Right lobe of liver (tissue), 6 donors: ENCODE results near the gene CCNQ. TPM values are rescaled to one million over a fixed set of nuclear protein-coding genes. Genes with fewer than 3 reads are reported as not detected.
A peak's percentile ranks its signal among the peaks of the same experiment; 100 is the strongest.

Experiments used
- ATAC-seq, 4 donors: fragments of 200-7000 bp; cut with Tn5 transposase; one replicate each; pipeline ENCODE4 v1.9.1; 2020; ENCODE audit warnings: mild to moderate bottlenecking in 4 of 4, moderate library complexity in 4 of 4
- DNase-seq, 3 donors: peaks; one replicate each; pipeline ENCODE4 v3.0.0-alpha.2; 2020
- H3K27ac ChIP-seq, 3 donors: fragments of 200-600 bp; one replicate each; pipeline ENCODE4 v1.8.0; 2022
- H3K27me3 ChIP-seq, 2 donors: fragments of 200-600 bp; one replicate each; pipeline ENCODE4 v1.8.0; 2022
- H3K36me3 ChIP-seq, 4 donors: fragments of 200-600 bp; sonication (generic) in 1 of 4; one replicate each; pipeline versions ENCODE4 v1.5.1 to v1.8.0; 2017 to 2022; ENCODE audit warnings: control low read depth in 1 of 4
- H3K4me1 ChIP-seq, 4 donors: fragments of 200-600 bp; sonication (generic) in 1 of 4; one replicate each; pipeline versions ENCODE4 v1.5.1 to v1.8.0; 2017 to 2022; ENCODE audit warnings: control low read depth in 1 of 4
- H3K4me3 ChIP-seq, 3 donors: fragments of 200-600 bp; one replicate each; pipeline ENCODE4 v1.8.0; 2022
- H3K9me3 ChIP-seq, 4 donors: fragments of 200-600 bp; sonication (generic) in 1 of 4; one replicate each; pipeline versions ENCODE4 v1.5.1 to v1.8.0; 2017 to 2022; ENCODE audit warnings: control low read depth in 1 of 4
- CTCF ChIP-seq, 4 donors: fragments of 200-600 bp in 3 of 4; fragments of 450-650 bp in 1 of 4; IDR thresholded peaks; one replicate each; pipeline versions ENCODE4 v1.5.1 to v1.8.0; 2016 to 2022; ENCODE audit warnings: antibody characterized with exemption in 4 of 4, mild to moderate bottlenecking in 2 of 4
- POLR2A ChIP-seq: fragments of 450-650 bp; IDR thresholded peaks from one replicate; pipeline ENCODE4 v1.6.1; 2017; ENCODE audit warnings: antibody characterized with exemption, mild to moderate bottlenecking
- WGBS: methylation state at CpG from one replicate; pipeline ENCODE4 v1.1.6; 2018; ENCODE audit warnings: low coverage, low lambda C conversion rate; ENCODE audit not compliant: insufficient coverage; ENCODE audit errors: missing lambda C conversion rate; 5-methylcytosine and 5-hydroxymethylcytosine counted together
- intact Hi-C, 2 donors: fragments of 100-400 bp; cut with DNase I; formaldehyde crosslinking; loops; one replicate each; pipeline versions ENCODE4 v1.11.2 to v1.14.1; 2022
- total RNA-seq, 6 experiments: library from RNA; depleted of rRNA in 2 of 6; stranded (reverse); fragments of >200 nt in 2 of 6; fragmentation: NEBNext Ultra II Directional in 3 of 6; extraction: Animal tissue kit (Norgen Biotek cat#: 25700) in 3 of 6; gene quantifications; one replicate each; pipeline versions ENCODE4 v1.1.0 to v1.2.4, GENCODE V29; 2016 to 2023
- donor health status: DM: no; HTN: yes; CAD: no.
- donor health status: DM: no; HTN: no; CAD: no.
- donor health status: DM: no; HTN: no; CAD: no.
- donor health status: DM: no; HTN: yes; CAD: no.
- donor health status: DM: no; HTN: yes; CAD: no.

The CCNQ gene
- total RNA-seq, 6 experiments from 2014 or later: 5.6 to 14.0 (median 7.5) TPM

DNA sequence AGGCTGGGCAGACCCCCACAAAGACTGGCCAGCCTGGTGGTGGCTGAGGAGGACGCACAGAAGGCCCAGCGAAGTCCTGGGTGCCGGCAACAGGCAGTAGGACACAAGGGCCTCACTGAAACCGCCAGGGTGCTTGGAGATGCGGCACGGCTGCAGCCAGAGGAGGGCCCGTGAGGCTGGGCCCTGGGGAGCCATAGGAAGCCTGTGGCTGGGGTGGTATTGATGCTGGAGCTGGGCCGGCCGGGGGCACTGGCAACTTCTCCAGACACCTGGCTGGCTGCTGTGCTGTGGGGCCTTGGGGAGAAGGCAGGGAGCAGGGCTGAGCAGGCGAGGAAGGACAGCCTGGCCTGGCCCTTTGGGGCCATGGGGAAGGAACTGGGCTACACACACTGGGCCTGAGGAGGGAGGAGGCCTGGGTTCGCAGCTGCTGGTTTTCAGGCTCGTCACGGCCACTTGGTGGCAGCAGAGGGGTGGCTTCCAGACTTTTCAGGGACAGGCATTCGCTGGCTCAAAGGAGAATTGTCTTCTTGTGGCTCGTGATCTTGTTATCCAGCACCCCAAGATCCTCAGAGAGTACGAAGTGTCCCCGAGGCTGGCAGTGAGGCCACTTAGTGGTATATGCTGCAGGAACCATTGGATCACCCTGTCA, 44.3 kb downstream of the CCNQ start:
- Histone ChIP-seq H3K36me3 (no peaks in the 10 kb centered on the region), H3K27ac (no peak overlapping the region), H3K27me3 (no peaks in the 10 kb centered on the region), H3K9me3 (no peaks in the 10 kb centered on the region), H3K4me3 (no peak overlapping the region), H3K4me1 (no peaks in the 10 kb centered on the region)
- peak; percentile 57 to 71 (median 70) for DNase-seq
- intact Hi-C loops: loop anchor here (5.0 to 10.0 kb wide), 2 partner anchors 113 to 120 kb away; partner anchors contain the start of gene PNCK (in 1 of the 2)
- 16% methylated on average over 5 of the region's 17 CpGs for WGBS
- TF ChIP-seq POLR2A (no peak), CTCF (IDR thresholded peaks at IDR 0.05) (peak; percentile 63 to 75 (median 70))
- peak; percentile 76 to 92 (median 90) for ATAC-seq

DNA sequence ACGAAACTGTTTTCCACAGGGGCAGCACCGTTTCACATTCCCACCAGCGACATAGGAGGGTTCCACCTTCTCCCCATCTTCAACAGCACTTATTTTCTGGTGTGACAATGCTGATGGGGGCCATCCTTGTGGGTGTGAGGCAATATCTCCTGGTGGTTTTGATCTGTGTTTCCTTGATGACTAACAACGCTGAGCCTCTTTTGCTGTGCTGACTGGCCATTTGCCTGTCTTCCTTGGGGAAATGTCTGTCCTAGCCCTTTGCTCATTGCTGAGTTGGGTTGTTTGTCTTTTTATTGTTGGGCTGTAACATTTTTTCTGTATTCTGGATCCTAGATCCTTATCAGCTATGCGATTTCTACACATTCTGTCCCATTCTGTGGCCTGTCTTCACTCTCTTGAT, 47.8 kb downstream of the CCNQ start:
- intact Hi-C loops: loop anchor here in 1 of 2 donors (10.0 kb wide), 1 partner anchor 124 kb away; the partner anchor contains the start of gene PNCK
- Histone ChIP-seq H3K27ac (no peak overlapping the region), H3K27me3 (no peaks in the 10 kb centered on the region), H3K4me1 (no peaks in the 10 kb centered on the region), H3K36me3 (no peaks in the 10 kb centered on the region), H3K9me3 (no peaks in the 10 kb centered on the region), H3K4me3 (no peak overlapping the region)
- ATAC-seq: no peak
- 56% methylated on average over 4 of the region's 5 CpGs for WGBS
- TF ChIP-seq POLR2A (no peak), CTCF (IDR thresholded peaks at IDR 0.05) (no peak)
- DNase-seq: no peak

DNA sequence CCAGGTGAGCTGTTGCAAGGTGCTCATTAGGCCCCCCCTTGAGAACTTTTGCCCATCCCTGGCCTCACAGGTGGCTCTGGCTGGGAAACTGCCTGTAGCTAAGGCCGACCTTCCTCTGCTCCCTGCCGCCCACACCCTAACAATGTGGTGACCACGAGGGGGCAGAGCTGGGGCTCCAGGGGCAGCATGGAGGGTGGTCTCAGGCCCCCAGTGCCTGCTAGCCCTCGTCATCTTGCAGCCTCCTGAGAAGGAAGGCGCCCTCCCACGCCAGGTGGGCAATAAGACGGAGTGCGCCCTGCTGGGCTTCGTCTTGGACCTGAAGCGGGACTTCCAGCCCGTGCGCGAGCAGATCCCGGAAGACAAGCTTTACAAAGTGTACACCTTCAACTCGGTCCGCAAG, 49.1 kb downstream of the CCNQ start:
- intact Hi-C loops: loop anchor here in 1 of 2 donors (10.0 kb wide), 1 partner anchor 125 kb away; the partner anchor contains the start of gene PNCK
- H3K27ac ChIP-seq: no peak overlapping the region
- H3K4me3 ChIP-seq: no peak overlapping the region
- DNase-seq: no peak
- no peak for TF ChIP-seq POLR2A
- H3K27me3 ChIP-seq: no peaks in the 10 kb centered on the region
- ATAC-seq: no peak
- no peaks in the 10 kb centered on the region for H3K4me1 ChIP-seq
- H3K36me3 ChIP-seq: no peaks in the 10 kb centered on the region
- 74% methylated on average over 4 of the region's 16 CpGs for WGBS
- no peaks in the 10 kb centered on the region for H3K9me3 ChIP-seq

DNA sequence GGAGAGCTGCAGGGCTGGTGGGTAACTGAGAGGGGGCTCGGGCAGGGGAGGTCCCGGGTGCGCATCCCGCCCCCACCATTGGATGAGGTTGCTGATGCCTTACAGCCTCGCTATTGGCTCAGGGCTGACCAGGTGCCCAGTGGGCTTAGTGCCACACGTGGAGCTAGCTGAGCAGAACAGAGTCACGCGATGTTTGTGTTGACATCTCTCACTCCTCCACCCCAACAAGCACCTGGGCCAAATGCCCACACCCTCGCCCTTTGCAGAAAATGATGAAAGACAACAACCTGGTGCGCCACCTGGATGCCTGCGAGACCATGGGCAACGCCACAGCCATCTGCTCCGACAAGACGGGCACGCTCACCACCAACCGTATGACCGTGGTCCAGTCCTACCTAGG, 49.7 kb downstream of the CCNQ start:
- intact Hi-C loops: no loop called here
- DNase-seq (no peak), ATAC-seq (no peak)
- no peaks in the 10 kb centered on the region for H3K9me3 ChIP-seq
- H3K27me3 ChIP-seq: no peaks in the 10 kb centered on the region
- TF ChIP-seq CTCF (IDR thresholded peaks at IDR 0.05) (no peak), POLR2A (no peak)
- no peaks in the 10 kb centered on the region for H3K4me1 ChIP-seq
- no peak overlapping the region for H3K4me3 ChIP-seq
- H3K36me3 ChIP-seq: no peaks in the 10 kb centered on the region
- no CpG with 5 or more reads among the region's 17 CpGs for WGBS
- no peak overlapping the region for H3K27ac ChIP-seq

- no peak overlapping the region for H3K4me3 ChIP-seq
- no peak overlapping the region for H3K27ac ChIP-seq
- WGBS: 42% methylated on average over 5 of the region's 7 CpGs
- no peaks in the 10 kb centered on the region for H3K36me3 ChIP-seq
- H3K27me3 ChIP-seq: no peaks in the 10 kb centered on the region
- H3K4me1 ChIP-seq: no peaks in the 10 kb centered on the region
- no peak for DNase-seq
- intact Hi-C loops: no loop called here
- no peaks in the 10 kb centered on the region for H3K9me3 ChIP-seq
- TF ChIP-seq POLR2A (no peak), CTCF (IDR thresholded peaks at IDR 0.05) (no peak)
- ATAC-seq: no peak
Observed at GRCh38 chrX:153547195-153547594, 51.7 kb downstream of the CCNQ start.
